Colon (tissue), 2 donors: Measurements from ENCODE around the gene CARM1.
"Not testable (repeated sequence)": the region's sequence is repeated elsewhere in the genome, so short reads cannot be mapped to it uniquely, and the experiment has no call there.

Experiments used
- FAIRE-seq: peaks from 2 replicates; lab custom pipeline; 2012; peaks lifted over from hg19 to GRCh38; lab: Jason Lieb, UNC
- donor health status: control.
- donor health status: control.

The CARM1 gene

GRCh38 chr19:10846500-10847202 lies 24.7 kb upstream of the CARM1 start:
- no peak for FAIRE-seq

- FAIRE-seq = no peak
Measured at GRCh38 chr19:10848230-10848856, 23.0 kb upstream of the CARM1 start, which contains the start of gene C19orf38. TSS of gene C19orf38 (plus strand) at chr19:10848415. CDS start at chr19:10848509, 94 bp downstream.

GRCh38 chr19:10850631-10851030 lies 20.7 kb upstream of the CARM1 start:
- no peak for FAIRE-seq

GRCh38 chr19:10852098-10852800 lies 19.1 kb upstream of the CARM1 start:
- no peak for FAIRE-seq

- no peak for FAIRE-seq
Measured at GRCh38 chr19:10852941-10853340, 18.4 kb upstream of the CARM1 start.

GRCh38 chr19:10854350-10855089 lies 16.8 kb upstream of the CARM1 start:
- FAIRE-seq = no peak

GRCh38 chr19:10855879-10856522 lies 15.4 kb upstream of the CARM1 start:
- FAIRE-seq = no peak

- not testable (repeated sequence) for FAIRE-seq
Measured at GRCh38 chr19:10856899-10857298, 14.5 kb upstream of the CARM1 start.

- FAIRE-seq = no peak
Measured at GRCh38 chr19:10858204-10858828, 13.0 kb upstream of the CARM1 start.

GRCh38 chr19:10861103-10861651 lies 10.2 kb upstream of the CARM1 start:
- FAIRE-seq = no peak

- no peak for FAIRE-seq
Measured at GRCh38 chr19:10862561-10863106, 8.7 kb upstream of the CARM1 start.

- no peak for FAIRE-seq
Measured at GRCh38 chr19:10863107-10863717, 8.1 kb upstream of the CARM1 start.

GRCh38 chr19:10864538-10864899 lies 6.8 kb upstream of the CARM1 start:
- FAIRE-seq = no peak

GRCh38 chr19:10866495-10866894 lies 4.9 kb upstream of the CARM1 start:
- FAIRE-seq = no peak

GRCh38 chr19:10868872-10869547 lies 2.3 kb upstream of the CARM1 start:
- FAIRE-seq = no peak

GRCh38 chr19:10869872-10870311 lies 1.5 kb upstream of the CARM1 start:
- FAIRE-seq = not testable (repeated sequence)

- FAIRE-seq = no peak
Measured at GRCh38 chr19:10870501-10870954, 825 bp upstream of the CARM1 start.

GRCh38 chr19:10871711-10872545 lies 575 bp downstream of the CARM1 start:
- FAIRE-seq = no peak
